Measurements from ENCODE around the gene FAM199X.
"Not testable (repeated sequence)": the region's sequence is repeated elsewhere in the genome, so short reads cannot be mapped to it uniquely, and the experiment has no call there.

Gene FAM199X

GRCh38 chrX:104193485-104193884 lies 27.2 kb downstream of the FAM199X start:
- DNase-seq, result no peak

GRCh38 chrX:104195013-104195412 lies 28.8 kb downstream of the FAM199X start:
- DNase-seq, result no peak

DNA sequence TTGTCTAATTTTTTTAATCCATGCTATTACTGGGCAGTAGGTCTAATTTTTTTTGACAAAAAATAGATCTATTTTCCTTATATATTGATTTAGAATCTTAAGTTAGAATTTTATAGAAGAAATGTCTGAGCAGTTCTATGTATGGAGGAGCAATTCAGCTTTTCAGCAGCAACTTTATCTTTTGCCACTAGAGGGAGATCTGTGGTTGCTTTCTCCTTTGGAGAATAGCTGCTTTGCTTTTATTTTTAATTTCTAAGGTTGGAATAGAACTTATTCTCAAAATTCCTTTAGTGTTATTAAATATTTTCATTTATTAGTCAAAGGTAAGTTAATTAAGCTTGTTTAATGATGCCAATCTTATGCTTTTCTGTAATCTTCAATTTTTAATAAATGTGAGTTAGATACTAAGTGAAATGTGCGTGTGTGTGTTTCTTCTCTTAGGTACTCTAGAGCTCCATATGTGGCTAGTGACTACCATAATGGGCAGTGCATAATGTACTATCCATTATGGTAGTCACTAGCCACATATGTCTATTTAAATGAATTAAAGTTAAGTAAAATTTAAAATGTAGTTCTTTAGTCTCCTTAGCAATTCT lies 29.3 kb downstream of the FAM199X start:
- DNase-seq, result no peak

- DNase-seq, result no peak
Observed at GRCh38 chrX:104205548-104205947, 39.3 kb downstream of the FAM199X start.

- no peak for DNase-seq
Observed at GRCh38 chrX:104211187-104211586, 44.9 kb downstream of the FAM199X start.

DNA sequence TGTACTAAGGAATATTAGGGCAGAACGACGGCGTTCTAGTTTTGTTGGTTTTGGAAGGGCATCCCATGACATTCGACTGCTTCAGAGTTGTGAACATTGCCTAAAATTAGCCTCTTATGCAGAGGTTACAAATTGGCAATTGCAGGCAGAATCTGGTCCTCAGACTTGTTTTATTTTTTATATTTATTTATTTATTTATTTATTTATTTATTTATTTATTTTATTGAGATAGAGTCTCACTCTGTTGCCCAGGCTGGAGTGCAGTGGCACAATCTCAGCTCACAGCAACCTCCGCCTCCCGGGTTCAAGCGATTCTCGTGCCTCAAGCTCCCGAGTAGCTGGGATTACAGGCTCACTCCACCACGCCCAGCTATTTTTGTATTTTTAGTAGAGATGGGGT lies 63.8 kb downstream of the FAM199X start:
- not testable (repeated sequence) for DNase-seq
